Ishikawa (cell line): ENCODE results near the gene OGG1.
A peak's percentile ranks its signal among the peaks of the same experiment; 100 is the strongest.

Experiments used
- CEBPB ChIP-seq: IDR thresholded peaks from 2 replicates; pipeline ENCODE4 v1.6.1; 2012
- CREB1 ChIP-seq: IDR thresholded peaks from 2 replicates; pipeline ENCODE4 v1.6.1; 2012; ENCODE audit warnings: low read depth
- EGR1 ChIP-seq: IDR thresholded peaks from 2 replicates; pipeline ENCODE4 v1.6.1; 2012
- EP300 ChIP-seq: IDR thresholded peaks from 2 replicates; pipeline ENCODE4 v1.6.1; 2012; ENCODE audit warnings: borderline replicate concordance
- NFIC ChIP-seq: IDR thresholded peaks from 2 replicates; pipeline ENCODE4 v1.6.1; 2012
- RAD21 ChIP-seq: IDR thresholded peaks from 2 replicates; pipeline ENCODE4 v1.6.1; 2012; ENCODE audit warnings: low read depth
- REST ChIP-seq: IDR thresholded peaks from 2 replicates; pipeline ENCODE4 v1.6.1; 2012; ENCODE audit warnings: low read depth, mild to moderate bottlenecking
- TAF1 ChIP-seq: IDR thresholded peaks from 2 replicates; pipeline ENCODE4 v1.6.1; 2012; ENCODE audit warnings: low read depth, mild to moderate bottlenecking
- TCF12 ChIP-seq: IDR thresholded peaks from 2 replicates; pipeline ENCODE4 v1.6.1; 2012; ENCODE audit warnings: low read depth
- TEAD4 ChIP-seq: IDR thresholded peaks from 2 replicates; pipeline ENCODE4 v1.6.1; 2012
- USF1 ChIP-seq: IDR thresholded peaks from 2 replicates; pipeline ENCODE4 v1.6.1; 2012
- YY1 ChIP-seq: IDR thresholded peaks from 2 replicates; pipeline ENCODE4 v1.6.1; 2012; ENCODE audit warnings: low read depth
- ZBTB7A ChIP-seq: IDR thresholded peaks from 2 replicates; pipeline ENCODE4 v1.6.1; 2012; ENCODE audit warnings: low read depth
- TF ChIP-seq, protein P1 (sequence below): IDR thresholded peaks from 2 replicates; pipeline ENCODE4 v1.6.1; 2012

The OGG1 gene

DNA sequence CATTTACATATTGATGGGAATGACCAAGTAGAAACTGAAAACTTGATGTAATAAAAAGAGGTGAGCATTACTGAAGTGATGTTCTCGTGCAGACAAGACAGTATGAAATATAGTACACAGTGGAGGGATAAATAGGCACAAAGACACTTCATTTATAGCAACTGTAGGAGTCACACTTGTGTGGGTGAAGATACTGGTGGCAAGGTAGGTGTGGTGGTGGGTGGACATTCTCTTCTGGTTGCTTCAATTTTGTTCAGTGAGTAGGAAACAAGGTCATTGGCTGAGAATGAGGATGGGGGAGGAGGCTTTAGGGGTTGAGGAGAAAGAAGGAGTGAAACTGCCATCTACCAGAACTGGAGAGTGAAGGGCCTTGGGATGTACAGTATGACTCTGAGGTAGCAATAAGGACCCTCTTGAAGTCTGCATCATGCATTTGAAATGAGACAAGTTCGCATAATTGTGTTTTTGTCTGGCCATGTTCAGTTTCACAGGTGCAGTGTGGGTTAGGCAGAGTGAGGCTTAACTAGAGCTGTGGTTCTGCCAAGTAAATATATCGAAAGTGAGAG, 39.5 kb upstream of the OGG1 start:
- TF ChIP-seq TEAD4 = no peak
- no peak for TF ChIP-seq CREB1
- TF ChIP-seq, protein P1, sequence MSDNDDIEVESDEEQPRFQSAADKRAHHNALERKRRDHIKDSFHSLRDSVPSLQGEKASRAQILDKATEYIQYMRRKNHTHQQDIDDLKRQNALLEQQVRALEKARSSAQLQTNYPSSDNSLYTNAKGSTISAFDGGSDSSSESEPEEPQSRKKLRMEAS = no peak
- no peak for TF ChIP-seq ZBTB7A
- no peak for TF ChIP-seq TAF1
- no peak for TF ChIP-seq RAD21

- no peak for TF ChIP-seq TAF1
These were observed 37.3 kb upstream of the OGG1 start for GRCh38 chr3:9712415-9712814.

DNA sequence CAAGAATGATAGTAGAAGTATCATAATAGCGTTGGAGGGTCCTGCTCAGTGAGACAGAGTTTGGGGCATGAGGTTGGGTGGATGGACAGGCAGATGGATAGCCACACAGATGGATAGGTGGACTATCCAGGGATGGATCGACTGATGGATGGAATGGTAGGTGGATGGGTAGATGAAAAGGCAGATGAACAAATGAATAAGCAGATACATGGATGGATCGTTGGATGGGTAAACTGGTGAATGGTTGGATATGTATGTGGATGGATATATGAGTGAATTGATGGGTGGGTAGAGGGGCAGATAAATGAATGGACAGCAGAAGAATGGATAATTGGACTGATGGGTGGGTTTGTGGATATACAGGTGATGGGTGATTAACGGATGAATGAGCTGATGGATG, 36.6 kb upstream of the OGG1 start:
- no peak for TF ChIP-seq TEAD4
- TF ChIP-seq TCF12 = no peak
- TF ChIP-seq USF1 = no peak
- TF ChIP-seq CREB1 = no peak
- no peak for TF ChIP-seq EP300

DNA sequence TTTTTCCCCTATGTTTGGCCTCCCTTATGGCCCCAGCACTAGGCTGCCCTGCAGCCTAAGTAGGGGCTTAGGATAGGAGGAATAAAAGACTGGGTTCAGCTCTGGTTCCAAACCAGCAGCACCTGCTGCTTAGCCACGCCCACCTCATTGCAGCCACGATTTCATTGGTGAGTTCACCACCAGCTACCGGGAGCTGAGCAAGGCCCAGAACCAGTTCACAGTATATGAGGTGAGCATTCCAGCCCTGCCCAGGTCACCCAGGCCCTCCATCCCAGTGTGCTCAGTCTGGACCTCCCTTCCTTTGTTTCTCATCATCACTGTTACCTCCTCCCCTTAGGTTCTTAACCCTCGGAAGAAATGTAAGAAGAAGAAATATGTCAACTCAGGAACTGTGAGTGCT, 34.6 kb upstream of the OGG1 start:
- TF ChIP-seq REST (no peak), EGR1 (no peak), NFIC (no peak), CREB1 (no peak), TEAD4 (no peak), TCF12 (no peak), USF1 (no peak)
- TF ChIP-seq, protein P1 = peak; percentile 25; the same call in 1 of the 2 replicates

GRCh38 chr3:9715764-9716437, 33.9 kb upstream of the OGG1 start:
- TF ChIP-seq TCF12 (no peak), RAD21 (peak; percentile 74)

DNA sequence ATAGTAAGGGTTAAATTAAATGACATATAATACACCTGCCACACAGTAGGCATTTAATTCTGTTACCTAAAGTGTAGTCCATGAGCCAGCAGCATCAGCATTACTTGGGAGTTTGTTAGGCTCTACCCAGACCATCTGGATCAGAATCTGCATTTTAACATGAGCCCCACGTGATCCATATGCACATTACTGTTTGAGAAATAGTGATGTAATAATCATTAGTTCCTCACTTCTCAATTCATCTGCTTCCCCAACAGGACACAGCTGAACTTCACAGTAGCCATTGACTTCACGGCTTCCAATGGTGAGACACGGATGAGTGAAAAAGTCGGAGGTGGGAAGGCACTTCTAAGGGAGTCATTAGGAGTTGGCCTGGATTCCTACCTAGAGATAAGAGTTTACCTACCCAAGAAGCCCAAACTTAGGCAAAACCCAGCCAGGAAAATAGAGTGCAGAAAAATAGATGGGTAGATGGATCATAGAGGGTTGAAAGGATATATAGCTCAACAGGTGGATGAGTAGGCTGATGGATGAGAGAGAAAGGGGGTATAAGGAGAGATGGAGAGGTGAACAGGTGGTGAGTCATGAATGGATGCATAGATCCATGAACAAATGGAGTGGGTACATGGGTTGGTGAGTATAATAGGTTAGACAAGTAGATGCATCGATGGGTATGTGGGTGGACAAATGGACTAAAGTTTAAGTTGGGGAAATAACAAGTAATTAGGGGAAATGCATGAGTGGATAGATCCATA, 32.8 kb upstream of the OGG1 start:
- TF ChIP-seq TCF12 = no peak
- no peak for TF ChIP-seq NFIC
- no peak for TF ChIP-seq EGR1

DNA sequence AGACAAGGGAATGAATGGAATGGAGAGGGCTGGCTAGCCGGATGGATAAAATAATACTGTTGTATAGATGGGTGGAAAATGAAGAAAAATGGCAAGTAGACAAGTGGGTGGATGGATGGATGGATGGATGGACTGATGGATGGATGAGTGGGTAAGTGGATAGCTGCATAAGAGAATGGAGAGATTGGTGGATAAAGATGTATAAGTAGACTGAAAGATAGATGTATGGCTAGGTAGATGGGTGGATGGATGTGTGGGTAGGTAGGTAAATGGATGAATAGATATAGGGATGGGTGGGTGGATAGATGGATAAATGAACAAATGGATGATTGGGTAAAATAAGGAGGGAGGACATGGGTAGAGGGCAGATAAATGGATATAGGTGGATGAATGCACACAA, 32.2 kb upstream of the OGG1 start:
- TF ChIP-seq CEBPB = no peak
- TF ChIP-seq ZBTB7A = no peak
- TF ChIP-seq CREB1 = no peak
- no peak for TF ChIP-seq NFIC
- no peak for TF ChIP-seq TAF1
- TF ChIP-seq USF1 = no peak
- TF ChIP-seq EGR1 = no peak
- no peak for TF ChIP-seq REST
- no peak for TF ChIP-seq YY1
- TF ChIP-seq TCF12 = no peak
- TF ChIP-seq EP300 = no peak
- TF ChIP-seq, protein P1 = no peak
- TF ChIP-seq TEAD4 = no peak
- TF ChIP-seq RAD21 = no peak
